NOMO-1 (cell line): Measurements from ENCODE around the gene CYP2A6.

Experiments used
- DNase-seq, 2 experiments: peaks; one replicate each; lab custom pipeline; 2025; ENCODE audit not compliant: unreplicated experiment in 2 of 2; lab: John Stamatoyannopoulos, UW

CYP2A6 gene

DNA sequence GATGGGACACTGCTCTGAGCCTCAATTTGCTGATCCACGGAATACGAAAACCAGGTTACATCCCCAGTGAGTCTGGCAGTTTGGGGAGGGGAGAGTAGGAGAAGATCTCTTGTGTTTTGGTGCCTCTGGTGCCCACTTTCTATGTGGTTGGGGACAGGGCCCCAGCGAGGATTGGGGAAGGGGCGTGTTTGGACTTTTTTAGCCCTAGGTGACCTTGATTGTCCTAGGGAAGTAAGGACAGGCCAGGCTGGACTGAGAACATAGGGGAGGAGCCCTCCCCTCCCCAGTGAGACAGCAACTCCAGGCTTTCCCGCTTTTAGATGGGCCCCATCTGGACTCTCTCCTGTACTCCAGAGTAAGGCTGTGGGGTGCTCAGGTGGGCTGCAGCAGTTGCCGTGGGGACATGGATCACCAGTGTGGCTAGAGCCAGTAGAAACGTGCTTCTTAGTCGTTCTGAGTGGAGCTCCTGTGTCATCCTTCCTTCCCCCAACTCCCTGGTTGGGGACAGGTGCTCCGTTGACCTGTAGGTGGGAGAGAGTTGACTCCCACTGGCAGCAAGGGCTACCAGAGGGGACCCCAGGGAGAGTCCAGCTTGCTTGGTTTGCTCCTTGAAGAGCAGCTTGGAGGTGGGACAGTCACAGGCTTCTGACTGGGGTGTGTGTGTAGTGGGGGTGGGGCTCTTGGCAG is 46.9 kb downstream of the CYP2A6 start:
- DNase-seq, result no peak

DNA sequence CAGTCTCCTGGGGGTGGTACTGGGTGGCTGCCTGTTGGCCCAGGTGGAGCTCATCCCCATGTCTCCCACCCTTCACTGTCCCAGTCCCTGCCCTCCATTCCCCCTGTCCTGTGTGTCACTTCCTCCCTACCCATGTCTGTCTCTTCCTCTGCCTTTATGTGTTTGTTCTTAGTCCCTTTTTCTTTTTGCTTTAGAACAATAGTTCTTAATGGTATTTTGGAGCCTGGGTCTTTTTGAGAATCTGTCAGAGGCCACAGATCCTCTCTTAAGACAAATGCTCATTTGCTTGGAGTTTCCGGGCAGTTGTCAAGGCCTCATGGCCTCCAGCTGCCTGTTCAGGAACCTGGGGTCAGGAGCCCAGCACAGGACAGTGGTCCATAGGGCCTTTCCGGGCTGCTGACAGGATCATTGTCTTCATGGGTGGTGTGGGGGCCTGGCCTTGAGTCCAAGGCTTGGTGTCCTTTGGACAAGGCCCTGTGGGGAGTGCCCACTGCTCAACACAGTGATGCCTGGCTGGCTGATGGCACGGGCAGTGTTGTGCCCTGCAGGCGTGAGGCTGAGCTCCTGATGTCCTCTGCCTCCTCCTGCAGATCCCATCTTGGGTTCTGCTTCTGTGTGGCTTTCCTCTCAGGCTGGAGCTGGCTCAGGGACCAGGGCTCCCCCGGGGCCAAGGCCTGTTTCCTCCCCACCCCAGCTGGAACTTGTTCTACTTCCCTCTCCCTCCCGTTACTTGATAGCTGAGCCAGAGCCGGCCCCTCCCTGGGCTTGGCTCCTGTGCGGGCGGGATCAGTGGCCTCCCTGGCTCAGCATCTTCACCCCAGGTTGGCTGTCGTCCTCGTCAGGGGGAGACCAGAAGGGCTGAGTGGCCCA is 47.7 kb downstream of the CYP2A6 start:
- no peak for DNase-seq

DNA sequence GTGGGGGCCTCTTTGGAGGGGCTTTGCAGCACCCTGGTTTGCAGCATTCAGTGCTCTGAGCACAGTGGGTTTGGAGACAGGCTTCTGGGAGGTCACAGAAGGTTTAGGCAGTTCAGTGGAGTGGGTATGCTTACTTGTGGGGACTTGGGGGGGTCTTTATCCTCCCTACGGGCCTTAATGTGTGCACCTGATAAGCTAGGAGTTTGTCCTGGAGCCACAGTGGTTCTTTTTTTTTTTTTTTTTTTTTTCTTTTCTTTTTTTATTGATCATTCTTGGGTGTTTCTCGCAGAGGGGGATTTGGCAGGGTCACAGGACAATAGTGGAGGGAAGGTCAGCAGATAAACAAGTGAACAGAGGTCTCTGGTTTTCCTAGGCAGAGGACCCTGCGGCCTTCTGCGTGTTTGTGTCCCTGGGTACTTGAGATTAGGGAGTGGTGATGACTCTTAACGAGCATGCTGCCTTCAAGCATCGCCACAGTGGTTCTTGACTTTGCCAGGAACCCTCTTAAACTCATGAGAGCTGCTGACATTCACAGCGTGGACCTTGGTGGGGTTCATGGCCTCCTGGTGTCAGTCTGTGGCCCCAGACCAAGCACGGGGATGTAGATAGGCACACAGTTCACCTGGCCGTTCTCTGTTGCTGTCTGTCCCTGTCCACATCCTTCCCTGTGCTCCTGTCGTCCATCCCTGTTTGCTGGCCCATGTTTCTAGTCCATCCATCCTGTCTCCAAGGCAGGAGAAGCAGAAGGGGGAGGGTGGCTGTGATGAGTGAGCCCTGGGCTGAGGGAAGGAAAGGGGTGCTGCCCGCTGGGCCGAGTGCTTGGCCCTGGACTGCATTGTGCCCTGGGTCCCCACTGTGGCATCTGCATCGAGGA is 48.6 kb downstream of the CYP2A6 start:
- no peak for DNase-seq

DNA sequence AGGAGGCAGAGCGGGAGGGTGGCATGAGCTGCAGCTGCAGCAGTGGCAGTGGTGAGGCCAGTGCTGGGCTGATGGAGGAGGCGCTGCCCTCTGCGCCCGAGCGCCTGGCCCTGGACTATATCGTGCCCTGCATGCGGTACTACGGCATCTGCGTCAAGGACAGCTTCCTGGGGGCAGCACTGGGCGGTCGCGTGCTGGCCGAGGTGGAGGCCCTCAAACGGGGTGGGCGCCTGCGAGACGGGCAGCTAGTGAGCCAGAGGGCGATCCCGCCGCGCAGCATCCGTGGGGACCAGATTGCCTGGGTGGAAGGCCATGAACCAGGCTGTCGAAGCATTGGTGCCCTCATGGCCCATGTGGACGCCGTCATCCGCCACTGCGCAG is 49.3 kb downstream of the CYP2A6 start:
- DNase-seq, result no peak

DNA sequence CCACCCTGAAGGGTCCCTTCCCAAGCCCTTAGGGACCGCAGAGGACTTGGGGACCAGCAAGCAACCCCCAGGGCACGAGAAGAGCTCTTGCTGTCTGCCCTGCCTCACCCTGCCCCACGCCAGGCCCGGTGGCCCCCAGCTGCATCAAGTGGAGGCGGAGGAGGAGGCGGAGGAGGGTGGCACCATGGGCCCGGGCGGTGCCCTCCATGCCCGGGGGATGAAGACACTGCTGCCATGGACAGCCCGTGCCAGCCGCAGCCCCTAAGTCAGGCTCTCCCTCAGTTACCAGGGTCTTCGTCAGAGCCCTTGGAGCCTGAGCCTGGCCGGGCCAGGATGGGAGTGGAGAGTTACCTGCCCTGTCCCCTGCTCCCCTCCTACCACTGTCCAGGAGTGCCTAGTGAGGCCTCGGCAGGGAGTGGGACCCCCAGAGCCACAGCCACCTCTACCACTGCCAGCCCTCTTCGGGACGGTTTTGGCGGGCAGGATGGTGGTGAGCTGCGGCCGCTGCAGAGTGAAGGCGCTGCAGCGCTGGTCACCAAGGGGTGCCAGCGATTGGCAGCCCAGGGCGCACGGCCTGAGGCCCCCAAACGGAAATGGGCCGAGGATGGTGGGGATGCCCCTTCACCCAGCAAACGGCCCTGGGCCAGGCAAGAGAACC is 49.8 kb downstream of the CYP2A6 start:
- no peak for DNase-seq

DNA sequence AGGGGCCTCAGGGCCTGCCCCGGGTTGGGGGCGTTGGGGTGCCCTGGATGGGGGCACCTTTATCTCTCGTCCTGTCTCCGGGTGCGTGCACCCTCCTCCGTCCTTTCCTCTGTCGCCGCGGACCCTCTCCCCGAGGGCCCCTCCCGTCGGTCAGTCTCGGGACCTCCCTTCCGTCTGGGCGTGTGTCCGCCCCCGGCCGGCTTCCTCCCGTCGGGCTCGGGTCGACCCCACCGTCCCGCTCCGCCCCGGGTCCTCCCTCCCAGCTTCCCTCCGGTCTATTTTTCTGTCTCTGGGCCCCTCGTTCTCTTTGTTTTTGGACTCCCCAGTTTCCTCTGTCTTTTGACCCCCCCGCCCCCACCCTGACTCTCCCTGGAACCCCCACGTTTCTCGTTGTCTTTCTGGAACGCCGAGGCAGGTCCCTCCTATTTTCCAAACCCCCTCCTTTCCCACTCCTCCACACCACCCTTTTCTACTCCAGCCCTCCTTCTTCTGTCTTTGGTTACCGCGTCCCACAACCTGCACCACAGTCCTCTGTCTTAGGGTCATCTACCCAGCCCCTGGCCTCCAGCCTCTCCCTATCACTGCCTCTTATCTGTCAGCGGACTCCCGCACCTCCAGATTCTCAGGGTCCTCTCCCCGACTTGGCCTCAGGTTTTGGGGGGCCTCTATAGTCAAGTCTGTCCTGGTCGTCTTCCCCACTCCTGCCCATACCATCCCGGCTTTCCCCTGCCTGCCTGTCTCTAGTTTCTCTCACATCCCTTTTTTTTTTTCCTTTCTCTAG is 50.5 kb downstream of the CYP2A6 start:
- peak in 1 of 2 experiments; percentile 4 for DNase-seq

DNA sequence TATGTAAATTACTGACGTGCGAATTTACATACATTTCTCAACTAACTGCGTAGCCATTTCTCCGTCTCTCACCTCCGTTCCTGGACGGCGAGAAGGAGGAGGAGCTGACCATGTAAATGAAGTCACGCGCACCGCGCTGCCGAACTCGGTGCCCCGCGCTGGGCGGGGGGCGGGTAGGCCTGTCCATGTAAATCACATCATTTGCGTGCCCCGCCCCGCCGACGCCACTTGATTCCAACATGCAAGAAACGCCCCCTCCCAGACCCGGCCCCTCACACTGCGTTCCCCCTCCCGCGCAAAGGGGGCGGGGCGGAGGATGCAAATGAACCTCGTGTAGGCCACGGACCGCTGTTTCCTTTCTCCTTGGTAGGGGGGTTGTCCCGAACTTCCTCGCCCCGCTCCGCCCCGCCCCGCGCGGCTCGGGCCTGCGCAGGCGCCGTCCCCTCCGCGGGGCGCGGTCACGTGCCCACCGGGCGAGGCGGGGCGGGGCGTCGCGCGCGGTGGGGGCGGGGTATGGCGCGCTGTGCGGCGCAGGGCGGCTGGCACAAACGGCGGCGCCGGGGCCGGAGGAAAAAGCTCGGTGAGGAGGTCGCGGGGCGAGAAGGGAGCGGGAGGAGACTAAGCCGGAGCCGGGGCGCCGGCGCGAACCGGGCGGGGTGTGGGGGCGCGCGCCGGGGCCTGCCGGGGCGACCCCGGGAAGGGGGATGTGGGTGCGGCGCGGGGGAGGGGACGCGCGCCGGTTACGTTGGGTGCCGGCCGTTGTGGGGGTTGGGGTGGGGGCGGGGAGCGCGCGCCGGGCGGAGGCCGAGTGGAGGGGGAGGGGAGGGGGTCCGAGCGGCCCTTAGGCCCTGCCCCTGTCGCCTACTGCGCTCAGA is 51.3 kb downstream of the CYP2A6 start, which contains the start of gene EGLN2:
TSS of gene EGLN2 (plus strand) at position 509 of the 875 bp plus-strand sequence. CDS start 1,382 bp downstream, outside the sequence.
- DNase-seq, result peak; percentile 99

DNA sequence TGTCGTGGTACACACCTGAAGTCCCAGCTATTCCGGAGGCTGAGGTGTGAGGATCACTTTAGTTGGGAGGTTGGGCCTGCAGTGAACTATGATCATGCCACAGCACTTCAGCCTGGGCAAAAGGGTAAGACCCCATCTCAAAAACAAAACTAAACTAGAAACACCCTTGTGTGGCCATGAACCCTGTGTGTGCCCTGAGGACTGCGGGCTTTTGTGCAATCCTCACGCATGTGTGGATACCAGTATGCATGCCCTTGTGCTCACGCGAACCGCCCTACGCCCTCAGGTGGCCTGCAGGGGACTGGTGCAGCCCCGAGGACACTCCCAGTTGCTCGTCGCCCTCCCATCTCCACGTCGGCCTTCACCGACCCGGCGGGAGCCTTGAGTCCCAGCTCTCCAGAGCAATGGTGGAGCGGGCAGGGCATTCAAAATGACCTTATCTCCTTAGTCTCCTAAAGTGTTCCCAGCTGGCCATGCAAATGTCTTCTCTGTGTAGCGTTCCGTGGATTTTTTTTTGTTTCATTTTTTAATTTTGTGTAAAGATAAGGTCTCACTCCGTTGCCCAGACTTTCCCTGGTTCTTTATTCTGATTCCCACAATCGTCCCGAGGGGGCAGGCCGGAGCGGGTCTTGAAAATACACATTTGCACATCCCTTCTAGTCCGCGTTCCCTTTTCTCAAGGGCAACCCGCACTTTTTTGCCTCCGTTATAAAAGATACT is 52.1 kb downstream of the CYP2A6 start:
- peak; percentile 75 to 76 for DNase-seq

DNA sequence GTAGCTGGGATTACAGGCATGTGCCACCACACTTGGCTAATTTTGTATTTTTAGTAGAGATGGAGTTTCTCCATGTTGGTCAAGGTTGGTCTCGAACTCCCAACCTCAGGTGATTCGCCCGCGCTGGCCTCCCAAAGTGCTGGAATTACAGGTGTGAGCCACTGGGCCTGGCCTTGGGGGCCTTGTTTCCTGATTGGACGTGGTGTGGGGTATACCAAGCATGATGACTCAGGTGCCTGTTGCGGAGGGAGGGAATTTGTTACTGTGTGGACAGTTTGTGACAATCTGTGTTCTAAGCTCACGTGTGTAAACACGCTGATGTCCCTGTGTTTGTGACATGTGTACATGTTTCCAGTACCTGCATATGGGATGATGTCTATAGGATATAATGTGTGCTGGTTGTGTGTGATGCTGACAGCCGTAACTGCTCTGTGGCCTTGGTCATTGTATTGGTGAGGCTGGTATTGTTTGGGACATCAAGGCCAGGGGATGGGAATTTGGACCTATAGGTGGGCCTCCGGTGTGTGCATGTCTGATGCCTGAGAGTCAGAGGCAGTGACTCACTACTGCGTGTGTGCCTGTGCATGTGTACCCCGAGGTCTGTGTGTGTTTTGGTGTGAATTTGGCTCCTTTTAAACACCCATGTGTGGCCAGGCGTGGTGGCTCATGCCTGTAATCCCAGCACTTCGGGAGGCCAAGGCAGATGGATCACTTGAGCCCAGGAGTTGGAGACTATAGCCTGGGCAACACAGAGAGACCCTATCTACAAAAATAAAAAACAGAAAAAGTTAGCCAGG is 52.9 kb downstream of the CYP2A6 start:
- DNase-seq, result no peak
